H1 (cell line): Measurements from ENCODE around the gene ZNF367. TPM values are rescaled to one million over a fixed set of nuclear protein-coding genes. Genes with fewer than 3 reads are reported as not detected.
A peak's percentile ranks its signal among the peaks of the same experiment; 100 is the strongest.

ENCODE experiments used
- CTCF ChIA-PET: fragments of 300-600 bp; sonication (Branson Sonifier 250); formaldehyde crosslinking; loops from one replicate; lab custom pipeline; 2021; ENCODE audit not compliant: partially characterized antibody; lab: Charles Lee
- POLR2A ChIA-PET: fragments of 300-600 bp; sonication (Branson Sonifier 250); formaldehyde crosslinking; loops from one replicate; lab custom pipeline; 2021; ENCODE audit warnings: inconsistent platforms; ENCODE audit not compliant: partially characterized antibody; lab: Charles Lee
- DNase-seq, 2 experiments: peaks; one replicate each; pipeline versions ENCODE4 v3.0.0 to v3.0.0-alpha.2; 2010 to 2022; ENCODE audit warnings: low spot score in 2 of 2, low read depth in 1 of 2, mixed read lengths in 1 of 2
- FAIRE-seq: peaks from 2 replicates; lab custom pipeline; 2011; peaks lifted over from hg19 to GRCh38; lab: Jason Lieb, UNC
- H2AFZ ChIP-seq: 2 replicates; pipeline ENCODE4 v1.8.1; 2012; ENCODE audit warnings: low read length, inconsistent platforms
- H2AK5ac ChIP-seq: 2 replicates; pipeline ENCODE4 v1.6.1; 2013; ENCODE audit warnings: low read depth, low read length
- H2BK120ac ChIP-seq: replicated peaks from 2 replicates; pipeline ENCODE3; 2013; ENCODE audit warnings: low read depth, low read length, inconsistent platforms
- H2BK12ac ChIP-seq: 2 replicates; pipeline ENCODE4 v1.6.1; 2013; ENCODE audit warnings: low read depth, low read length
- H2BK15ac ChIP-seq: 2 replicates; pipeline ENCODE4 v1.6.1; 2013; ENCODE audit warnings: low read length
- H2BK20ac ChIP-seq: 2 replicates; pipeline ENCODE4 v1.6.1; 2013; ENCODE audit warnings: low read length
- H2BK5ac ChIP-seq: 2 replicates; pipeline ENCODE4 v1.6.1; 2013; ENCODE audit warnings: low read depth, low read length
- H3K14ac ChIP-seq: 2 replicates; pipeline ENCODE4 v1.6.1; 2013; ENCODE audit warnings: inconsistent platforms; ENCODE audit not compliant: insufficient read length
- H3K18ac ChIP-seq: 2 replicates; pipeline ENCODE4 v1.6.1; 2013; ENCODE audit warnings: low read length; ENCODE audit errors: extremely low read depth
- H3K23ac ChIP-seq: 2 replicates; pipeline ENCODE4 v1.6.1; 2013; ENCODE audit warnings: inconsistent platforms; ENCODE audit not compliant: insufficient read length
- H3K23me2 ChIP-seq: 2 replicates; pipeline ENCODE4 v1.6.1; 2013; ENCODE audit warnings: low read depth, low read length
- H3K27ac ChIP-seq: 2 replicates; pipeline ENCODE4 v1.6.1; 2011; ENCODE audit warnings: low read depth, low read length, inconsistent platforms
- H3K27me3 ChIP-seq, 4 experiments: replicated peaks in 1 of 4; 1 replicate in 1 of 4; 2 replicates in 3 of 4; pipeline versions ENCODE4 v1.6.1 to v1.8.1; 2011 to 2013; ENCODE audit warnings: low read length in 3 of 4, mild to moderate bottlenecking in 3 of 4, inconsistent platforms in 2 of 4, mixed read lengths in 2 of 4, moderate library complexity in 1 of 4; ENCODE audit not compliant: control insufficient read depth in 3 of 4, insufficient read depth in 3 of 4; ENCODE audit errors: extremely low read depth in 1 of 4
- H3K36me3 ChIP-seq, 4 experiments: 2 replicates each; pipeline versions ENCODE4 v1.6.1 to v1.8.1; 2011 to 2013; ENCODE audit warnings: mild to moderate bottlenecking in 4 of 4, low read length in 3 of 4, moderate library complexity in 2 of 4, control low read depth in 1 of 4, inconsistent platforms in 1 of 4; ENCODE audit not compliant: insufficient read depth in 4 of 4, control insufficient read depth in 2 of 4
- H3K4ac ChIP-seq: replicated peaks from 2 replicates; pipeline ENCODE3; 2013; ENCODE audit warnings: low read length, low read depth, mixed read lengths, inconsistent platforms; ENCODE audit not compliant: insufficient read length
- H3K4me1 ChIP-seq, 4 experiments: replicated peaks in 1 of 4; 1 replicate in 1 of 4; 2 replicates in 3 of 4; pipeline versions ENCODE4 v1.6.1 to v1.8.1; 2011 to 2013; ENCODE audit warnings: low read length in 3 of 4, inconsistent platforms in 2 of 4, mixed read lengths in 1 of 4; ENCODE audit not compliant: insufficient read depth in 4 of 4, control insufficient read depth in 3 of 4
- H3K4me2 ChIP-seq, 2 experiments: 2 replicates each; pipeline versions ENCODE4 v1.6.1 to v1.8.1; 2011 to 2013; ENCODE audit warnings: low read depth in 2 of 2, low read length in 2 of 2, control low read depth in 1 of 2, inconsistent platforms in 1 of 2, mild to moderate bottlenecking in 1 of 2; ENCODE audit not compliant: insufficient read depth in 1 of 2
- H3K4me3 ChIP-seq, 4 experiments: fragments of 200-600, 300-600 bp in 1 of 4; sonication (generic), shearing (Covaris generic), sonication (Bioruptor Twin) in 1 of 4; 2 replicates each; pipeline versions ENCODE4 v1.5.1 to v1.8.1; 2011 to 2016; ENCODE audit warnings: low read length in 4 of 4, low read depth in 3 of 4, control low read depth in 2 of 4, inconsistent platforms in 2 of 4, mild to moderate bottlenecking in 2 of 4, mixed read lengths in 1 of 4, moderate library complexity in 1 of 4; ENCODE audit not compliant: insufficient read depth in 2 of 4; ENCODE audit errors: extremely low read depth in 1 of 4
- H3K56ac ChIP-seq: replicated peaks from 2 replicates; pipeline ENCODE3; 2013; ENCODE audit warnings: low read depth, mild to moderate bottlenecking, mixed read lengths, low read length, inconsistent platforms; ENCODE audit not compliant: insufficient read length
- H3K79me1 ChIP-seq: 2 replicates; pipeline ENCODE4 v1.6.1; 2013; ENCODE audit warnings: low read depth, low read length, control low read depth
- H3K79me2 ChIP-seq, 2 experiments: 2 replicates each; pipeline versions ENCODE4 v1.6.1 to v1.8.1; 2012 to 2013; ENCODE audit warnings: low read length in 2 of 2, mild to moderate bottlenecking in 2 of 2, inconsistent platforms in 1 of 2; ENCODE audit not compliant: insufficient read depth in 2 of 2, control insufficient read depth in 1 of 2
- H3K9ac ChIP-seq, 4 experiments: replicated peaks in 1 of 4; 1 replicate in 1 of 4; 2 replicates in 3 of 4; pipeline versions ENCODE4 v1.6.1 to v1.8.1; 2011 to 2013; ENCODE audit warnings: low read depth in 3 of 4, low read length in 3 of 4, control low read depth in 2 of 4, mild to moderate bottlenecking in 2 of 4, moderate library complexity in 2 of 4, inconsistent platforms in 1 of 4; ENCODE audit errors: extremely low read depth in 1 of 4
- H3K9me3 ChIP-seq, 2 experiments: 2 replicates each; pipeline versions ENCODE4 v1.6.1 to v1.8.1; 2012 to 2013; ENCODE audit warnings: mild to moderate bottlenecking in 2 of 2, moderate library complexity in 2 of 2, control low read depth in 1 of 2, inconsistent platforms in 1 of 2, low read depth in 1 of 2, low read length in 1 of 2, mixed read lengths in 1 of 2; ENCODE audit not compliant: insufficient read depth in 2 of 2
- H4K20me1 ChIP-seq, 2 experiments: replicated peaks in 1 of 2; 2 replicates each; pipeline versions ENCODE3 to v1.8.1; 2011 to 2013; ENCODE audit warnings: inconsistent platforms in 2 of 2, low read length in 2 of 2, mild to moderate bottlenecking in 1 of 2; ENCODE audit not compliant: insufficient read depth in 2 of 2, control insufficient read depth in 1 of 2
- H4K5ac ChIP-seq: 2 replicates; pipeline ENCODE4 v1.6.1; 2013; ENCODE audit warnings: low read length, low read depth, mixed read lengths, inconsistent platforms; ENCODE audit not compliant: insufficient read length
- H4K8ac ChIP-seq: 2 replicates; pipeline ENCODE4 v1.8.0; 2013; ENCODE audit warnings: mild to moderate bottlenecking, moderate library complexity, low read length, inconsistent platforms; ENCODE audit not compliant: insufficient read depth; ENCODE audit errors: extremely low read depth
- H4K91ac ChIP-seq: replicated peaks from 2 replicates; pipeline ENCODE3; 2013; ENCODE audit warnings: low read length, mixed read lengths, inconsistent platforms; ENCODE audit not compliant: insufficient read length
- CTBP2 ChIP-seq: IDR thresholded peaks from 2 replicates; pipeline ENCODE4 v1.7.0; 2011; ENCODE audit warnings: borderline replicate concordance, mild to moderate bottlenecking, moderate library complexity, mixed read lengths, low read length; ENCODE audit not compliant: insufficient read depth, insufficient read length
- GTF2F1 ChIP-seq: IDR thresholded peaks from 2 replicates; pipeline ENCODE4 v1.6.1; 2012; ENCODE audit warnings: low read depth, low read length, improper control_type of control experiment, borderline replicate concordance
- HDAC6 ChIP-seq: IDR thresholded peaks from one replicate; pipeline ENCODE4 v1.7.1; 2012; ENCODE audit warnings: low read depth, mild to moderate bottlenecking, inconsistent platforms, low read length, moderate library complexity
- KDM5A ChIP-seq: fragments of 200-600 bp; IDR thresholded peaks from 2 replicates; pipeline ENCODE4 v1.7.1; 2012; ENCODE audit warnings: mild to moderate bottlenecking, low read length, inconsistent platforms, mixed read lengths
- POLR2A ChIP-seq, 2 experiments: IDR thresholded peaks; 1 replicate in 1 of 2; 2 replicates in 1 of 2; pipeline ENCODE4 v1.6.1; 2011; ENCODE audit warnings: low read depth in 2 of 2, low read length in 2 of 2, mild to moderate bottlenecking in 2 of 2; ENCODE audit errors: control extremely low read depth in 1 of 2
- POU5F1 ChIP-seq: IDR thresholded peaks from 2 replicates; pipeline ENCODE4 v1.6.1; 2011; ENCODE audit warnings: low read depth, mild to moderate bottlenecking, low read length, moderate library complexity
- TCF12 ChIP-seq: IDR thresholded peaks from 2 replicates; pipeline ENCODE4 v1.6.1; 2011; ENCODE audit warnings: low read depth, mild to moderate bottlenecking, low read length
- TEAD4 ChIP-seq: IDR thresholded peaks from 2 replicates; pipeline ENCODE4 v1.6.1; 2012; ENCODE audit warnings: low read depth, low read length, inconsistent platforms, mixed read lengths
- WGBS, 2 experiments: shearing (Covaris generic) in 1 of 2; methylation state at CpG; one replicate each; pipeline versions ENCODE4 v1.1.6 to v1.1.7; 2013 to 2015; ENCODE audit warnings: low lambda C conversion rate in 2 of 2, mixed read lengths in 2 of 2, inconsistent platforms in 1 of 2, low coverage in 1 of 2, missing lambda C conversion rate in 1 of 2; ENCODE audit not compliant: insufficient replicate concordance in 2 of 2, insufficient coverage in 1 of 2, insufficient read length in 1 of 2; ENCODE audit errors: extremely low coverage in 1 of 2, missing lambda C conversion rate in 1 of 2; 5-methylcytosine and 5-hydroxymethylcytosine counted together
- long read RNA-seq, 2 experiments: library from RNA in 1 of 2; library from capped mRNA in 1 of 2; stranded (forward); transcript quantifications; one replicate each; pipeline ENCODE4 v2.0.0, GENCODE V29; 2021; ENCODE audit warnings: inconsistent platforms in 1 of 2
- polyA minus RNA-seq, 3 experiments: library from RNA; depleted of rRNA, polyadenylated mRNA; stranded (reverse); fragments of >200 nt; gene quantifications; 1 replicate in 2 of 3; 2 replicates in 1 of 3; pipeline ENCODE4 v1.2.3, GENCODE V29; 2011
- polyA plus RNA-seq, 7 experiments: library from polyadenylated mRNA; depleted of rRNA in 3 of 7; stranded (reverse) in 5 of 7; unstranded in 2 of 7; fragments of >200 nt in 5 of 7; fragments of 200-250 nt in 2 of 7; gene quantifications; 1 replicate in 5 of 7; 2 replicates in 1 of 7; 4 replicates in 1 of 7; pipeline versions ENCODE4 v1.2.1 to v1.2.3, GENCODE V29; 2011 to 2013; ENCODE audit warnings: missing spikeins in 2 of 7, mixed read lengths in 2 of 7
- total RNA-seq: library from RNA; stranded (reverse); fragmentation: NEBNext Ultra II Directional; extraction: Animal tissue kit (Norgen Biotek cat#: 25700); gene quantifications from 2 replicates; pipeline ENCODE4 v1.2.1, GENCODE V29; 2021

The ZNF367 gene
- 6.7 and 8.2 TPM in 2 replicates for total RNA-seq
- 2.0 and 2.2 TPM in 2 replicates for polyA plus RNA-seq (2011; rRNA removed)
- 3.9 TPM for polyA plus RNA-seq (2011; cell fraction: cytosol; rRNA removed)
- 3.5 TPM for polyA plus RNA-seq (2011; cell fraction: nucleus; rRNA removed)
- 2.6 to 5.1 TPM (median 3.0 TPM) in 4 replicates for polyA plus RNA-seq (2012, experiment 1 of 2)
- polyA plus RNA-seq (2012, experiment 2 of 2): 0.59 TPM
- polyA plus RNA-seq (2013, experiment 1 of 2): 4.4 TPM
- polyA plus RNA-seq (2013, experiment 2 of 2): 3.9 TPM
- polyA minus RNA-seq (2011; rRNA and poly(A)+ RNA removed): 3.1 and 3.4 TPM in 2 replicates
- 5.0 TPM for polyA minus RNA-seq (2011; cell fraction: cytosol; rRNA and poly(A)+ RNA removed)
- 5.7 TPM for polyA minus RNA-seq (2011; cell fraction: nucleus; rRNA and poly(A)+ RNA removed)
- long read RNA-seq, experiment 1, partial matches to known transcripts: 10 of 15 reads
- long read RNA-seq, experiment 1, other reads (novel, unspliced or antisense): 3 of 15 reads
- long read RNA-seq, experiment 2, partial matches to known transcripts: 0 of 2 reads
- long read RNA-seq, experiment 2, other reads (novel, unspliced or antisense): 2 of 2 reads

DNA sequence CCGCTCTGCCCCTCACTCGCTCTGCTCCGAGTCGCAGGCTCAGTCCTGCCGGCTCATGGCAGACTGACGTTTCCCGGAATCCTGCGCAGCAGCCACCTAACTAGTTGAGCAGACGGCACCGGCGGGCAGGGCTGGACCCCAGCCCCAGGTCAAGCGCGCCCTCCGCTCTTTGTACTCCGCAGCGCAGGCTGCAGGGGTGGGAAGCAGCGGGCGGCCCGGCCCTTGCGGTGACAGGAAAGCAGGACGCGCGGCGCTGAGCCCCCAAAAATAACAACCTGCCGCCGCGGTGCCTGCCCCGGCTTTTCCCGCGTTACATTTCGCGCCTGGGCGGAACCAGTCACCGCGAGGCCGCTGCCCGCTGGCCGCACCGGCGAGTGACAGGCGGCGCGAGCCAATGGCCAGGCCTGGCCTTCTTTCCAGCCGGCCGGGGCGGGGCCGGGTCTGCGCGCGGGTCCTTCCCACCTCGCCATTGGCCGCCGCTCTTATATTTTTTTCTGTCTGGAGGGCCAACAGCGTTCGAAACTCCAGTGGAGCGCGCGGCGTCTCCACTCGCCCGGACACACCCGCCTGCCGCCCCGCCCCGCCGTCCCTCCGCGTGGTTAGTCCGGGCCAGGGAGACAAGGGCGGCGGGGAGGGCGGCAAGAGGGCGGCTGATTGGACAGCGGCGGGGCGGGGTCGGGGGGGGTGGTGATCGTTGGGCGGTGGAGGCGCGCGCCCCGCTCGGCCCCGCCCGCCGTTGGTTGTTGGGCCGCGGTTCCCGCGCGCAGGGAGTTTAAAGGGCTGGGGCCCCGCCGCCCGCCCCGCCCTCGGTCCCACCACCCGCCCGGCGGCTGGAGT lies at the start of gene ZNF367:
Gene ZNF367, minus strand, starts transcription at position 288 of the 837 bp plus-strand sequence. CDS start 338 bp downstream, outside the sequence.
- POLR2A ChIA-PET: interaction anchor here (0.6 to 1.2 kb wide), 3 partner anchors 9 to 123 kb away, joined by 3 to 4 read pairs (median 3); no protein-coding TSS in a partner anchor
- CTCF ChIA-PET: no interaction called here
- H2BK20ac ChIP-seq: no peak within 1 kb of the TSS
- peak; percentile 30; the same call in 1 of the 2 replicates for TF ChIP-seq KDM5A
- TF ChIP-seq HDAC6: no peak
- TF ChIP-seq GTF2F1: no peak
- TF ChIP-seq TCF12: no peak
- no peak for TF ChIP-seq CTBP2
- no peak for TF ChIP-seq POU5F1
- TF ChIP-seq TEAD4: no peak
- TF ChIP-seq POLR2A (IDR thresholded peaks at IDR 0.05; ENCODE audit: control extremely low read depth in 1 of 2, low read depth in 2 of 2, low read length in 2 of 2): peak; percentile 64 to 81

More for the DNA sequence above, at the start of gene ZNF367:
- Histone ChIP-seq H3K36me3 (no peaks in the 10 kb centered on the region), H3K4ac (peak within 1 kb of the TSS; percentile 69), H2BK5ac (peak within 1 kb of the TSS; percentile 92), H3K56ac (peak within 1 kb of the TSS; percentile 90), H3K23me2 (peaks cover 12% of the 10 kb centered on the region), H3K27ac (peak within 1 kb of the TSS; percentile 88), H3K79me2 (peaks cover 2 to 36% of the 10 kb centered on the region in 2 experiments; a peak in 3 of 4 replicates), H3K18ac (peak within 1 kb of the TSS; percentile 51), H3K14ac (no peak within 1 kb of the TSS), H2BK120ac (no peak within 1 kb of the TSS), H3K27me3 (no peaks in the 10 kb centered on the region), H3K4me1 (peaks cover 0 to 14% (median 7%) of the 10 kb centered on the region in 4 experiments), H3K4me3 (peak within 1 kb of the TSS; percentile 82 to 98 (median 92)), H3K9me3 (no peaks in the 10 kb centered on the region), H2AFZ (peak within 1 kb of the TSS; percentile 63; the same call in 1 of the 2 replicates), H3K4me2 (peak within 1 kb of the TSS; percentile 94 to 98), H2AK5ac (no peak within 1 kb of the TSS), H4K91ac (peak within 1 kb of the TSS; percentile 85), H4K5ac (peak within 1 kb of the TSS; percentile 99), H2BK15ac (peak within 1 kb of the TSS; percentile 46; the same call in 1 of the 2 replicates), H2BK12ac (0 out of 2 replicates have a peak within 1 kb of the TSS, but pooled peaks have one; percentile 17), H3K9ac (peak within 1 kb of the TSS; percentile 89 to 95 (median 92)), H3K23ac (no peak within 1 kb of the TSS), H4K20me1 (peaks cover 6 to 10% of the 10 kb centered on the region in 2 experiments), H3K79me1 (peaks cover 4% of the 10 kb centered on the region; the same call in 1 of the 2 replicates), H4K8ac (peak within 1 kb of the TSS; percentile 96)
- FAIRE-seq (no peak), DNase-seq (peak; percentile 66 to 90)
- WGBS, 2 experiments: 1% methylated on average over 68 of the region's 100 CpGs; no CpG with 5 or more reads in 1 of the 2 experiments
